Activated T-helper 2 cell treated with anti-CD3 and anti-CD28 coated beads, Interferon-gamma antibody, Interleukin-2, Interleukin-4, amounts not matched to agents 10 μg/mL and 5 μg/mL and 100 μg/mL, durations not matched to agents 14 hours and 24 hours and 36 hours (primary cell): Measurements from ENCODE around the gene TECPR2. TPM values are rescaled to one million over a fixed set of nuclear protein-coding genes. Genes with fewer than 3 reads are reported as not detected.
"Not testable (repeated sequence)": the region's sequence is repeated elsewhere in the genome, so short reads cannot be mapped to it uniquely, and the experiment has no call there.

Source experiments
- DNase-seq: peaks from one replicate; pipeline ENCODE4 v3.0.0; 2021; ENCODE audit warnings: low spot score
- H3K27ac Mint-ChIP-seq: one replicate; pipeline ENCODE4 v1.8.0; 2021; ENCODE audit warnings: mixed read lengths
- H3K27me3 Mint-ChIP-seq: one replicate; pipeline ENCODE4 v1.8.0; 2021; ENCODE audit warnings: low read depth, mixed read lengths
- H3K36me3 Mint-ChIP-seq: one replicate; pipeline ENCODE4 v1.8.0; 2021; ENCODE audit warnings: low read depth, mixed read lengths
- H3K4me1 Mint-ChIP-seq: one replicate; pipeline ENCODE4 v1.8.0; 2021; ENCODE audit warnings: low read depth, mixed read lengths
- H3K4me3 Mint-ChIP-seq: one replicate; pipeline ENCODE4 v1.8.0; 2021; ENCODE audit warnings: low read depth, mild to moderate bottlenecking, moderate library complexity, mixed read lengths
- H3K9me3 Mint-ChIP-seq: one replicate; pipeline ENCODE4 v1.8.0; 2021; ENCODE audit warnings: mixed read lengths
- intact Hi-C: fragments of 100-400 bp; cut with micrococcal nuclease; formaldehyde crosslinking; loops from one replicate; pipeline ENCODE4 v1.15.1; 2023
- total RNA-seq: library from RNA; stranded (reverse); gene quantifications from 2 replicates; pipeline ENCODE4 v1.2.3, GENCODE V29; 2022

Gene TECPR2
- total RNA-seq, 1 donor from 2014 or later: 7.8 TPM

- H3K27me3 Mint-ChIP-seq: peaks cover 10% of the 10 kb centered on the region
- no peak overlapping the region for H3K4me3 Mint-ChIP-seq
- H3K27ac Mint-ChIP-seq: no peak overlapping the region
- no peaks in the 10 kb centered on the region for H3K4me1 Mint-ChIP-seq
- H3K9me3 Mint-ChIP-seq: no peaks in the 10 kb centered on the region
- H3K36me3 Mint-ChIP-seq: no peaks in the 10 kb centered on the region
- no peak for DNase-seq
- intact Hi-C loops: no loop called here
These were observed 176.1 kb downstream of the TECPR2 start for GRCh38 chr14:102538602-102539543.

GRCh38 chr14:102539544-102540314, 177.0 kb downstream of the TECPR2 start:
- Mint-ChIP-seq H3K4me1 (no peaks in the 10 kb centered on the region), H3K9me3 (no peaks in the 10 kb centered on the region), H3K36me3 (no peaks in the 10 kb centered on the region), H3K27ac (no peak overlapping the region), H3K27me3 (peaks cover 14% of the 10 kb centered on the region), H3K4me3 (no peak overlapping the region)
- no peak for DNase-seq
- intact Hi-C loops: no loop called here

- Mint-ChIP-seq H3K36me3 (no peaks in the 10 kb centered on the region), H3K4me3 (no peak overlapping the region), H3K9me3 (no peaks in the 10 kb centered on the region), H3K27ac (no peak overlapping the region), H3K4me1 (no peaks in the 10 kb centered on the region), H3K27me3 (peaks cover 18% of the 10 kb centered on the region)
- intact Hi-C loops: no loop called here
- DNase-seq: no peak
These were observed 177.7 kb downstream of the TECPR2 start for GRCh38 chr14:102540315-102541028.

- H3K4me3 Mint-ChIP-seq, H3K9me3 Mint-ChIP-seq, intact Hi-C loops, H3K36me3 Mint-ChIP-seq, H3K4me1 Mint-ChIP-seq, H3K27ac Mint-ChIP-seq, DNase-seq: not testable (repeated sequence)
- peaks cover 24% of the 10 kb centered on the region for H3K27me3 Mint-ChIP-seq
These were observed 178.3 kb downstream of the TECPR2 start for GRCh38 chr14:102541029-102541491.

- intact Hi-C loops: no loop called here
- Mint-ChIP-seq H3K36me3 (no peaks in the 10 kb centered on the region), H3K9me3 (no peaks in the 10 kb centered on the region), H3K27ac (no peak overlapping the region), H3K4me1 (no peaks in the 10 kb centered on the region), H3K27me3 (peaks cover 25% of the 10 kb centered on the region), H3K4me3 (no peak overlapping the region)
- DNase-seq: no peak
These were observed 179.0 kb downstream of the TECPR2 start for GRCh38 chr14:102541771-102542170.

GRCh38 chr14:102544046-102544746, 181.5 kb downstream of the TECPR2 start:
- intact Hi-C loops: no loop called here
- Mint-ChIP-seq H3K4me3 (no peak overlapping the region), H3K27ac (no peak overlapping the region), H3K4me1 (no peaks in the 10 kb centered on the region), H3K36me3 (no peaks in the 10 kb centered on the region), H3K27me3 (peaks cover 41% of the 10 kb centered on the region), H3K9me3 (no peaks in the 10 kb centered on the region)
- DNase-seq: no peak

- Mint-ChIP-seq H3K4me1 (no peaks in the 10 kb centered on the region), H3K27me3 (peaks cover 41% of the 10 kb centered on the region), H3K4me3 (peak overlapping the region; percentile 27), H3K9me3 (no peaks in the 10 kb centered on the region), H3K36me3 (no peaks in the 10 kb centered on the region), H3K27ac (no peak overlapping the region)
- peak; percentile 53 for DNase-seq
- intact Hi-C loops: no loop called here
These were observed 182.2 kb downstream of the TECPR2 start for GRCh38 chr14:102544747-102545460.

GRCh38 chr14:102545461-102546265, 182.9 kb downstream of the TECPR2 start:
- H3K4me1 Mint-ChIP-seq: no peaks in the 10 kb centered on the region

GRCh38 chr14:102548616-102549240, 186.0 kb downstream of the TECPR2 start:
- no peaks in the 10 kb centered on the region for H3K9me3 Mint-ChIP-seq
- H3K27ac Mint-ChIP-seq: no peak overlapping the region
- intact Hi-C loops: no loop called here
- H3K36me3 Mint-ChIP-seq: no peaks in the 10 kb centered on the region
- no peaks in the 10 kb centered on the region for H3K4me1 Mint-ChIP-seq
- H3K4me3 Mint-ChIP-seq: no peak overlapping the region
- no peak for DNase-seq
- peaks cover 34% of the 10 kb centered on the region for H3K27me3 Mint-ChIP-seq

More at GRCh38 chr14:102545461-102546265, 182.9 kb downstream of the TECPR2 start:
- intact Hi-C loops: no loop called here
- Mint-ChIP-seq H3K36me3 (no peaks in the 10 kb centered on the region), H3K27me3 (peaks cover 43% of the 10 kb centered on the region), H3K27ac (no peak overlapping the region), H3K9me3 (no peaks in the 10 kb centered on the region), H3K4me3 (peak overlapping the region; percentile 27)
- DNase-seq: no peak

GRCh38 chr14:102550927-102551401, 188.2 kb downstream of the TECPR2 start:
- H3K27ac Mint-ChIP-seq, DNase-seq, H3K36me3 Mint-ChIP-seq, H3K4me3 Mint-ChIP-seq, H3K4me1 Mint-ChIP-seq, intact Hi-C loops, H3K9me3 Mint-ChIP-seq: not testable (repeated sequence)
- peaks cover 20% of the 10 kb centered on the region for H3K27me3 Mint-ChIP-seq
